HEK293T (cell line): Measurements from ENCODE around the gene PTS.

Source experiments
- FOXA1 ChIP-seq: fragments of 450-650 bp; IDR thresholded peaks from 2 replicates; pipeline ENCODE4 v1.6.1; 2016; ENCODE audit warnings: mild to moderate bottlenecking
- SP1 ChIP-seq: fragments of 450-650 bp; IDR thresholded peaks from 2 replicates; pipeline ENCODE4 v1.6.1; 2017

DNA sequence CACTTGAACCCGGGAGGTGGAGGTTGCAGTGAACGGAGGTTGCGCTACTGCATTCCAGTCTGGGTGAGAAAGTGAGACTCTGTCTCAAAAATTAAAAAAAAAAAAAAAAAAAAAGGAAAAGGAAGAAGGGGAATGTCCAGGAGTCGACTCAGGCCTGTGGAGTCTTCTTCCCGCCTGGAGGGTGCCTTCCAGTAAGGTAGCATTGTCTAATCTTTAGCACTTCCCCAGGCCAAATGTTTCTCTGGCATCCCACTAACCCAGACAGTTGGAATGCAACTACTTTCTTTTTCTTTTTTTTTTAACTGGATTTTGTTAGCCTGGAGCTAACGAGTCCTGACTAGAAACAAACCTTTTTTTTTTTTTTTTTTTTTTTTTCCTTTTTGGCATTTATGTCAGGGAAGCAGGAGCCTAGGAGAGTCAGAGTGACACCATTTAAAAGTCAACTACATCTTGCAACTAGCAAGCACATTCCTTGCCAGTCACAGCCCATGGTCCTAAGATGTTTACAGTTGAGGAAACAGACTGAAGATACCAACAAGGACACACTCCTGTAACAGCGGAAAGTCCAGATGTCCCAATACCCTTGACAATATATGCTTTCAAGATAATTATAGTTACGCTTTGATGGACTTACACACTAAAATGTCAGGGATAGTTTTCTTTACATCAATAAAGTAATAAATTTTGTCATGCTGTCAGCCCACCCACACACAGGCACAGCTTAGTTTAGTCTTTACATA is 23.8 kb downstream of the PTS start:
- TF ChIP-seq SP1 (no peak), FOXA1 (no peak)
